Measurements from ENCODE around the gene CCR9.

GRCh38 chr3:45869638-45870037 lies 16.7 kb upstream of the CCR9 start:
- TF ChIP-seq POLR2AphosphoS5 (IDR thresholded peaks at IDR 0.05; ENCODE audit: borderline replicate concordance, low read depth, low read length): no peak
- no peak for TF ChIP-seq EZH2 (IDR thresholded peaks at IDR 0.05)
